GM21423 (cell line): ENCODE data around the gene BRD3OS.

ENCODE experiments used
- ATAC-seq: cut with Tn5 transposase; IDR thresholded peaks from one replicate; pipeline ENCODE4 v1.9.1; 2021; ENCODE audit warnings: mild to moderate bottlenecking, moderate library complexity; ENCODE audit not compliant: unreplicated experiment

BRD3OS gene

DNA sequence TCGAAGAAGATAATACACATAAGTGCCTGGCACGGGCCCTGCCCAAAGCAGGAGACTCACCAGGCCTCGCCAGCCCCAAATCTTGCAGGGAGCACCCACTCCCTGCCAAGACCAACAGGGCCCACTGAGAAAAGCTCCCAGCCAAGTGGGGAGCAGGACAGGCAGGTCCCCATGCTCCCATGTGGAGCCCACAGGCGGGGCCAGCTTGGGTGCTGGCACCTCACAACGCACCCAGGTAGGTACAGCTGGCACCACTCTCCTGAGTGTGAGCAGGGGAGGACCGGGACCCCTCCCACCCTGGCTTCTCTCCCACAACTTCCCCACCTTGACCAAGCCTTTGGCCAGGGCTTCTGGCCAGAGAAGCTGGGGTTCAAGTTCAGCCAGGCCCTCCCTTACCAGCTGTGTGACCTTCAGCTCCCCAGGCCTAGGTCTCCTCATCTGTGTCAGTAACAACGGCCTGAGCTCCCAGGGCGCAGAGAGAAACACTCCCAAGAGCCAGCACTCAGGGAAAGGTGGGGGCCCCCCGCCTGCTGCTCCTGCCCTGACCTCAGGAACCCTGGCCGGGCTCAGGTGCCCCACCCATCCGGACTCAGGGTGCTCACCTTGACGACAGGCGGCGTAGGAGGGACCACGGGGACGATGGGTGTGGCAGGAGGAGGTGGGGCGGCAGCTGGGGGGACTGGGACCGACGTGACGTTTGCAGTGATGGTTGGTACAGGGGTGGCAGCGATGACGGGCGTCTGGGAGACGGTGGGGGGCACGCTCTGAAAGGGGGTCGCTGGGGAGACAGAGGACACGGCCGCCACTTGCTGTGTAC is 24.7 kb downstream of the BRD3OS start:
- ATAC-seq, result no peak

GRCh38 chr9:134050726-134051125 is 25.4 kb downstream of the BRD3OS start:
- ATAC-seq, result no peak

- ATAC-seq, result no peak
Observed at GRCh38 chr9:134051319-134051718, 26.0 kb downstream of the BRD3OS start.

DNA sequence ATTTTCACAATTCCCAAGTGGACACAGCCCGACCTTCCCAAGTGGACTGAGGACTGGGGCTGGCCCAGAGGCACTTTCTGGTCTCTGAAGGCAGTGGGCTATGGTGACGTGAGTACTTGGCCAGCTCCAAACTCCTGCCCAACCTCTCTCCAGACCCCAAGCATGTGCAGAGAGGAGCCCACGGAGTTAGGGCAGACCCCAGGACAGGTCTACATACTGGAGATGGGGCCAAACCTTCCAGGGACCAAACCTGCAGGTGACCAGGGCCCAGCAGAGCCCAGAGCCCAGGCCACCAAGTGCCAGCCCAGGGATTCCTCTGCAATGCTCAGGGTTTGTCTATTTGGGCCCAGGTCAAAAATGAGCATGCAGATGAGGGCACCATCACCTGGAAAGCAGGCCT is 27.2 kb downstream of the BRD3OS start:
- no peak for ATAC-seq

DNA sequence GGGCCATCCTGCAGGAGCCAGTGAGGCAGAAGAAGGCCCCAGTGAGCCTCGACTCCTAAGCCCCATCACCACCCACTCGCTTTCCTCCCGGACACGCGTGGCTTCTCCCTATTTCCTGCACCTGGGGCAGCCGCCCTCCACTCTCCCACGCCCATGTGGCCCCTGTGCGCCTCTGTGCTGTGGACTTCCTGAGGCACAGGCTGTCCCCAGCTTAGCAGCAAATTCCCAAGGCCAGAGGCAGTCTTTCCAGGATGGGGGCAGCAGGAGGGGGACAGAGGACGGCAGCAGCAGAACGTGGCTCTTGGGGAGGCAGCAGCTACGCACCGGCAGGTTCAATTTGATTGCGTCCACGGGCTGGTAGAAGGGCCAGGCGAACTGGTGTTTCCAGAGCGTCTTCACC is 27.7 kb downstream of the BRD3OS start:
- ATAC-seq, result no peak

DNA sequence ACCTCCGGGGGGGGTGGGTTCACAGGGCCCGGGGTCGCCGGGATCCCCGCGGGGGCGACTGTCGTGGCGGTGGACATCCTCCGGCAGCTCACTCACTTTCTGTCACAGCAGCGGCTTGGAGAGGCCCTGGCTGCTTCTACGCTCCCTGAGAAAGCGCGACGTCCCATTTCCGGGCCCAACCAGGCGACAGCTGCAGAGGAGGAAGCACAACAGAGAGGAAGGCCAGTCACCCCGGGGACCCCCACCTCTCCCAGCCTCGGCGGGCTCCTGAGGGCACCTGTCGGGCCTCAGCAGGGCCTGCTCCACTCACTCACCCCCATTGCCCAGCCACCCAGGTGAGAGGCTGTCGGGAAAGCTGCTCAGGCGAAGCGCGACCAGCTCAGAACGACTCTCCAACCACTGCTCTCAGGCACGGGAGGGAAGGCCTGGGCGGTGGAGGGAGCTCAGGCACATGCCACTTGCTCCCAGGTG is 28.2 kb downstream of the BRD3OS start:
- ATAC-seq, result no peak

DNA sequence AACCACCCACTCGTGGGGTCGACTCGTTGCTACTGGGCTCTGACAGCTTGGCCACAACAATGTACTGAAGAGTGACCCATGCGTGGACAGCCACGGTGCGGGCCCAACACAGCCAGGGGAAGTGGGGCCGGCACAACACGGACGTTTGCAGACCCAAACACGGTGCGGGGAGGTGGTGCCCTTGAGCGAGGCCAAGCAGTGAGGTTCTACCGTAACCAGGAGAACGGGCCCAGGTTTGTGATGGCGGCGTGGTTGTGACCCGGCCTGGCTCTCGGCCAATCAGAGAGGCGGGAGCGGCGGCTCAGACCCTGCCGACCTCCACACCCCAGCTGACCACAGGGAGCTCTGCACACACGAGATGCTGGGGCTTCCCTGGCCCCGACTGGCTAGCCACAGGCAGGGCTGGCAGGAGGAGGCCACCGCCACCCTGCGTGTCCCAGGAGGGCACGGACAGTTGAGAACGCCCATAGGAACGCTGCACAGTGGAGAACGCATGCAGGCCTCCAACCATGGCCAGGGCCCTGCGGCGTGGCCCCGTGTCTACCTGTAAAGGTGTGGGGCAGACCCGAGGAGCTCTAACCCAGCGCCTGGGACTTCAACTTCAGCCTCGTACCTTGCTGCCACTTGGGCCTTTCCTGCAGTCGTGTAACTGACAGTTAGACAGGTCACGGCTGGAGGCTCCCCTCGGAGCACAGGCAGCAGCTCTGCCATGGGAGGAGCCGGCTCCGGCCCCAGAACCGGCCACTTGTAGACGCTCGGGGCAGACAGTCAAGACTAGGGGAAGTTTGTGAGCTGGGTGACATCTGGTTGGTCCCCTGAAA is 28.9 kb downstream of the BRD3OS start:
- no peak for ATAC-seq

GRCh38 chr9:134054891-134055811 is 29.9 kb downstream of the BRD3OS start:
- no peak for ATAC-seq

DNA sequence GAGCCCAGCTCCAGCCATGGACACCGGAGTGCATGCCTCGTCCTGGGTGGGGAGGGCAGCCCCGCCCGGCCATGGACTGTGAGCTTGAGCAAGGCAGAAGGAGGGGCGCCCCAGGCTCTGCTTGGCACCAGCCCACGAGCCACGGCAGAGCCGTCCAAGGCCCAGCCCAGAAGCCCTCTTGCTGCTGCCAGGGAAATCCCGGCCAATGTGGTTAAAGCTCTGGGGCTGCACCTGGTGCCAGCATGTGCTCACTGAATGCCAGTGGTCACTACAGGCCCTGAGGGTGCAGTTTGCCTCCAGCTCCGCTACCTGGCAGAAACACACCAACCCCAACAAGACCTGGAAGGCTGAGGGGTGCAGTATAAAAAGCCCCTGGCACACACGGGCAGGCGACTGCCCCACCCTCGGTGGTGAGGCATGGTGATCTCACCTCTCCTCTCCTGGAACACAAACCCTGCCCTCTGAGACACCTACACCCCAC is 30.7 kb downstream of the BRD3OS start:
- no peak for ATAC-seq

GRCh38 chr9:134056483-134057306 is 31.4 kb downstream of the BRD3OS start:
- no peak for ATAC-seq

GRCh38 chr9:134057307-134057657 is 32.0 kb downstream of the BRD3OS start:
- ATAC-seq, result no peak

DNA sequence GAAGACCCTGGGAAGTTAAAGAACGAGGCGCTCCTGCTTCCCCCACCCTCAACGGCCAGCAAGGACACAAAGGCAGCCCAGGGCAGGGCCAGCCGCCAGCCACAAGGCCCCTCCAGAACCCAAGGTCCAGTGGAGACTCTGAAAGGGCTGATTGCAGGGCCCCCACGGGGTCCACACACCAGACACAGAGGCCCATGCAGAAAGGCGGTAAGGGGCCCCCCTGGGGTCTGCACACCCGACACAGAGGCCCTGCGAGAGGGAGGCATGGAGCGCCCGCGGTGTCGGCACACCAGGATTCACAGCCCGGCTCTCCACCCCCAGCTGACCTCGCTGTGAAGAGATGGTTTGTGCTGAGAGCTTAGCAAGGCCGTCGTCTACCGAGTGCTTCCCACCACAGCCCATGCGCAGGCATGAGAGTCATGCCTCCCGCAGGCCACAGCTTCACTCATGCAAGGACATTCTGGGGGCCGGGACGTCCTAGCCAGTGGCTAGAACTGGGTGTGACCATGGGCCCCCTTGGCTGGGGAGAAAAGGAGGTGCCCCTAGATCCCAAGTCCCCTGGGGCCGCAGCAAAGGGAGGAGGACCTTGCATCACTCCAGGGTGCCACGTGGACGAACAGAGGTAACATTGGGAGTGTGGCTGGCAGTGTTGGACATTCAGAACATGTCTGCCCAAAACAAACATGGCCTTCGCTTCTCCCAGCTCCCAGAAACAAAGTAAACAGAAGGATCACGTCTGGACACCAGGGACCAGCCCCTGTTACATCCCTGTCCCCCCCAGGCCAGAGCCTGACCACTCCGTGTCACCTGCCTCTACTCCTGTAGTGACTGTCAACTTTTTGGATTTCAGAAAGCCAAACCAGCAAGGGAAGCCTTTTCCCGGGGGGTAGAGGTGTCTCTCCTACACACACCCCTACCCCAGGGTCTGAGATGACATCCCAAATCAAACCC is 32.7 kb downstream of the BRD3OS start:
- no peak for ATAC-seq

- no peak for ATAC-seq
Observed at GRCh38 chr9:134058716-134059115, 33.4 kb downstream of the BRD3OS start.

- ATAC-seq, result no peak
Observed at GRCh38 chr9:134059188-134059641, 33.9 kb downstream of the BRD3OS start.

- ATAC-seq, result peak; percentile 78
Observed at GRCh38 chr9:134059661-134060395, 34.5 kb downstream of the BRD3OS start.

GRCh38 chr9:134060546-134060945 is 35.3 kb downstream of the BRD3OS start:
- no peak for ATAC-seq

GRCh38 chr9:134061019-134061687 is 35.9 kb downstream of the BRD3OS start:
- ATAC-seq, result no peak
